ENCODE data around the gene POU2F2.

POU2F2 gene

GRCh38 chr19:42122691-42123607 is 9.3 kb downstream of the POU2F2 start:
- H3K27ac ChIP-seq: no peak overlapping the region
- TF ChIP-seq, protein P1, sequence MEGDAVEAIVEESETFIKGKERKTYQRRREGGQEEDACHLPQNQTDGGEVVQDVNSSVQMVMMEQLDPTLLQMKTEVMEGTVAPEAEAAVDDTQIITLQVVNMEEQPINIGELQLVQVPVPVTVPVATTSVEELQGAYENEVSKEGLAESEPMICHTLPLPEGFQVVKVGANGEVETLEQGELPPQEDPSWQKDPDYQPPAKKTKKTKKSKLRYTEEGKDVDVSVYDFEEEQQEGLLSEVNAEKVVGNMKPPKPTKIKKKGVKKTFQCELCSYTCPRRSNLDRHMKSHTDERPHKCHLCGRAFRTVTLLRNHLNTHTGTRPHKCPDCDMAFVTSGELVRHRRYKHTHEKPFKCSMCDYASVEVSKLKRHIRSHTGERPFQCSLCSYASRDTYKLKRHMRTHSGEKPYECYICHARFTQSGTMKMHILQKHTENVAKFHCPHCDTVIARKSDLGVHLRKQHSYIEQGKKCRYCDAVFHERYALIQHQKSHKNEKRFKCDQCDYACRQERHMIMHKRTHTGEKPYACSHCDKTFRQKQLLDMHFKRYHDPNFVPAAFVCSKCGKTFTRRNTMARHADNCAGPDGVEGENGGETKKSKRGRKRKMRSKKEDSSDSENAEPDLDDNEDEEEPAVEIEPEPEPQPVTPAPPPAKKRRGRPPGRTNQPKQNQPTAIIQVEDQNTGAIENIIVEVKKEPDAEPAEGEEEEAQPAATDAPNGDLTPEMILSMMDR (conservative IDR thresholded peaks at IDR 0.05): no peak

- TF ChIP-seq, protein P1 (conservative IDR thresholded peaks at IDR 0.05): no peak
- no peak overlapping the region for H3K27ac ChIP-seq
Observed at GRCh38 chr19:42121656-42122069, 10.6 kb downstream of the POU2F2 start.

DNA sequence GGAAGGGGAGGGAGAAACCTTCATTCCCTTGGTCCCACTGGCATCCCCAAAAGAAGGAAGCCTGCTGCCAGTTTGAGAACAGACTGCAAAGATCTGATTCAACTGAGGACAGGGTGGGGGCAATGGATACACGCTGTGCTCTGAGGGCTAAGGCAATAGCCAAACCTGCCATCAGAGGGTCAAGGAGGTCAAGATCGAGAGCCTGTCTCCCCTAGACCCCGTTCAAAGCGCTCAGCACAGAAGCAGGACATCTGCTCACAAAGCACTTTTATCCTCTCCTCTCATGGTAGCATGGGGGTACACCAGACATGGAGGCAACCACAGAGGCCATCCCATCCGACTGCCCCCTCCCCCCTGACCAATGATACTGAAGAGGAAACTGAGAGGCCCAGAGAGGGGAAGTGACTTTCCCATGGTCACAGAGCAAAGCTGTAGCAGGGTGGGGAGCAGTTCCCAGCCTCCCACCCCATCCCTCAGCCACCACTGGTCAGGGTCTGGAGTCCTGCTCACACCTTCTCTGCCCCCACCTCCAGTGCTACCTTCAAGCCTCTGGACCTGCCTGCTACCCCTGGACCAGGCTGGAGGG is 11.1 kb downstream of the POU2F2 start:
- TF ChIP-seq, protein P1 (conservative IDR thresholded peaks at IDR 0.05): no peak

DNA sequence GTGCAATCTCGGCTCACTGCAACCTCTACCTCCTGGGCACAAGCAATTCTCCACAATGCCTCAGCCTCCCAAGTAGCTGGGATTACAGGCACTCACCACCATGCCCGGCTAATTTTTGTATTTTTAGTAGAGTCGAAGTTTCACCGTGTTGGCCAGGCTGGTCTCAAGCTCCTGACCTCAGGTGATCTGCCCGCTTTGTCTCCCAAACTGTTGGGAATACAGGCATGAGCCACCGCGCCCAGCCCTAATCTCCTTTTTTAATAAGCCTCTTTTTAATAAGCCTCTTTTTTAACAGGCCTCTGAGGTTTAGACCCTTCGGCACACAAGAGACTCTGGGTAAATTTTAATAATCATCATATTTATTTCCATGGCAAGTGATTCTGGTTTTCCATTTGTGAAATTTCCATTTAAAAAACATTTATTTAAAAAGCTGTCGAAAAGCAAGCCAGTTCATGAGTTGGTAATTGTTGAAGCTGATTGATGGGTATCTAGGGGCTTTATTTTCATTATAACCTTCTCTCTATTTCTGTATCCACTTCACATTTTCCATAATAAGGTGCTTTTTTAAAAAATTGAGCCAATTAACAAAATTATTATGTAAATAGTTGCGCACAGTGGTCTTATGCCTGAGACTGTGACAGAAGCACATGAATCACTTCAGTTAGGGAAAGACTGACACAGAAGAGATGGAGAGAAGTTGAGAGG is 11.8 kb downstream of the POU2F2 start:
- TF ChIP-seq, protein P1 (conservative IDR thresholded peaks at IDR 0.05): no peak
- H3K27ac ChIP-seq: no peak overlapping the region

More for the DNA sequence above, 11.1 kb downstream of the POU2F2 start:
- no peak overlapping the region for H3K27ac ChIP-seq

- TF ChIP-seq, protein P1 (conservative IDR thresholded peaks at IDR 0.05): no peak
- H3K27ac ChIP-seq: no peak overlapping the region
Observed at GRCh38 chr19:42117076-42117475, 15.2 kb downstream of the POU2F2 start.

- TF ChIP-seq, protein P1 (conservative IDR thresholded peaks at IDR 0.05): no peak
- H3K27ac ChIP-seq: no peak overlapping the region
Observed at GRCh38 chr19:42116308-42117075, 15.8 kb downstream of the POU2F2 start.

Measured in VCaP (cell line).